Rectal smooth muscle tissue (tissue), 1 donor: ENCODE data around the gene SLC38A6.

Source experiments
- H3K27ac ChIP-seq: one replicate; pipeline ENCODE4 v1.7.0; 2013; ENCODE audit warnings: low read depth, low read length, inconsistent platforms
- H3K27me3 ChIP-seq: one replicate; pipeline ENCODE4 v1.7.0; 2013; ENCODE audit warnings: low read length; ENCODE audit not compliant: control insufficient read depth, insufficient read depth
- H3K36me3 ChIP-seq: one replicate; pipeline ENCODE4 v1.7.0; 2013; ENCODE audit warnings: low read length; ENCODE audit not compliant: control insufficient read depth, insufficient read depth
- H3K4me1 ChIP-seq: one replicate; pipeline ENCODE4 v1.7.0; 2013; ENCODE audit warnings: low read length; ENCODE audit not compliant: control insufficient read depth, insufficient read depth
- H3K4me3 ChIP-seq: one replicate; pipeline ENCODE4 v1.7.0; 2013; ENCODE audit warnings: low read length
- H3K9ac ChIP-seq: one replicate; pipeline ENCODE4 v1.7.0; 2013; ENCODE audit warnings: low read length

The SLC38A6 gene

DNA sequence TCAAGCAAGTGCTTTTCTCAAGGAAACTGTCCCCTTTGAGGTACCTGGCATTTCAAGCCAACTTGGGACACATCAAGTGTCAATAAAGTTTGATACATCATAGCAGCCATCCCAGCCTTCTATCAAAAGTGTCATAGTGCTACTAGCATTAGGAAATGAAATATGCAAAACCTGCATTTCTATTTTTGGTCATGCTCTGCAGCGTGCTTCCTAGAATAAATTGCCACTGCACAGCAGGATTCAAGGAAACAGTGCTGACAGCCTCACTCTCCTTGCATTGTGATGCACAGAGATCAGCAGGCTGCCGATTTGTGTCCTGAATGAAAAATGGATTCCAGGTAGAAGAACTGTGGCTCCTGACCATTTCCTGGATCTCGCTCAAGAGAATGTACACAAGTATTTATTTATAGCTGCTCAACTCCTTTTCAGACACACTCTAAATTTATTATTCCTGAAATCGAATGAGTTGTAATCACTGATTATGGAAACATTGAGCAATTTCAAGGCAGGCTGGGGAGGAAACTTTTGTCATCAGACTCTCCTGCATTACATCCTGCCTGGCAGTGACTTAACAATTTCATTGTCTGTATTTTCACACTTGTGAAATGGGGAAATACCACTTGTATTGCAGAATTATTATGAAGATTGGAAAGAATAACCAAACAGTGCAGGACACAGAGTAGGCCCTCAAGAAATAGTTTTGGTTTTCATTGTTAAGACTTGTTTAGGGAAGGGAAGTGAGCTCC lies 120.9 kb downstream of the SLC38A6 start:
- Histone ChIP-seq H3K27ac (no peak overlapping the region), H3K4me3 (no peak overlapping the region)

More for the DNA sequence above, 120.9 kb downstream of the SLC38A6 start:
- Histone ChIP-seq H3K27me3 (no peaks in the 10 kb centered on the region), H3K9ac (no peak overlapping the region), H3K36me3 (no peaks in the 10 kb centered on the region), H3K4me1 (peaks cover 10% of the 10 kb centered on the region)
